Activated T-cell treated with anti-CD3 and anti-CD28 coated beads, Interleukin-2, amount 50 U/mL, for 48 hours (primary cell): ENCODE measurements around the gene CD276.
"Not testable (repeated sequence)": the region's sequence is repeated elsewhere in the genome, so short reads cannot be mapped to it uniquely, and the experiment has no call there.

ENCODE experiments used
- DNase-seq, 2 experiments: peaks; one replicate each; pipeline ENCODE4 v3.0.0-alpha.2; 2020

The CD276 gene

DNA sequence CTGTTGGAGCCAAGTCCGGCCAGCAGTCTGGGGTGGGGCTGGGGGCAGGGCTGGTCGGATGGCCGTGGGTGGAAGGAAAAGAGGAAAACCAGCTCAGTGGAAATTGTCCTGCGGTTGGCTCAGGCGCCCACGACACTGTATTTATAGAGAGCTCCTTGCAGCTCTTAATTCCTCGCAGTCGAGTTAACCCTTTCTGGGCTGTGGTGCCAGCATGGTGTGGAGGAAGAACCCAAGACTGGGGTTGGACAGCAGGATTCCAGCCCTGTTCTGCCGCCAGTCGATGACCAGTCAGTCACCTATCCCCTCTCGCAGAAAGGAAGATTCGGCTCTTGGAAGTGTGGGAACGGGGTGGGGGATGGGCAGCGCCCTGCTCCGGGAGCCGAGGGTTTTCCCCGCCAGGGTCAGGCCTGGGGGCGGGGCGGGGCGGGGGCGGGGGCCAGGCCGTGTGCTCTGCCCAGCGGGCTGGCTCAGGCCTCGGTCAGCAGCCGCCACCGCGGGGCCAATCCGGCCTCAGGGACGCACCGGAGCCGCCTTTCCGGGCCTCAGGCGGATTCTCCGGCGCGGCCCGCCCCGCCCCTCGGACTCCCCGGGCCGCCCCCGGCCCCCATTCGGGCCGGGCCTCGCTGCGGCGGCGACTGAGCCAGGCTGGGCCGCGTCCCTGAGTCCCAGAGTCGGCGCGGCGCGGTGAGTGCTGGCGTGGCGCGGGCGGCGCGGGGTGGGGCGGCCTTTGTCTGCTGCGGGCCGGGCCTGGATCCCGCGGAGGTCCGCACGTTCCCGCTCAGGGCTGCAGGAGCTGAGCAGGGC, at the start of gene CD276:
TSS of gene CD276 (plus strand) at position 607 of the 804 bp plus-strand sequence. CDS start 15,257 bp downstream, outside the sequence.
- peak; percentile 34 to 43 for DNase-seq

DNA sequence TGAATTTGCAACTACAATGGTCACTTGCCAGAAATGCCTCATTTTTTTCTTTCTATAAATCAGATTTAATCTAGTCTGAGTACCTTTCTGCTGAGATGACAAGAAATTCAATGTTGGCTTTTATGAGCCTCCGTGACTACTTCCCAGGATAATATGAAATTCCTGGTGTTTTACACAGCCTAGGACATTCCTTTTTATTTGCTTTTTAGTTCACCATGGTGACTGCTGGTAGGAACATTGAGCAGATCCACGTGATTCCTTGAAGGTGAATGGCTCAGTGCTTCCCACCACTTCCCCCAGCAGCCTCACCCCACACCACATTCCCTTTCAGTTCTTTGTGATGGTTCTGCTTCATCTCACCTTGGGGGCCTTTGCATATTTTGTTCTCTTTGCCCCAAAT, 46.7 kb upstream of the CD276 start:
- DNase-seq, result no peak

DNA sequence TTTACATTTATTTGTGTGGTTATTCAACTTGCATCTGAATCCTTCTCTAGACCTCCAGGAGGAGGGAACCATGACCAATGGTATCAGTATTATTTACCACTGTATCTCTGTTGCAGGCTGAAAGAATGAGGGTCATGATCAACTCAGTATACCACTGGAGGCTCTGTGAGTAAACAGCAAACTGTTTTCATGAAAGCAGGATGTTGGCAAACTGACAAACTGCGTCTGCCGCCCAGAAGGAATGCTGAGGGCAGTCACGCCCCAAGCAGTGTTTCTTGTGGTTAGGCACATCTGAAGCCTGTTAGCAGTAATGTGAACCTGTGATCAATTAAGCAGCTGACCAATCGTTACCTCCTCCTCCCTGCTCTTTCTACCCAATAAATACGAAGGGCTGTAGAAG, 44.7 kb upstream of the CD276 start:
- not testable (repeated sequence) for DNase-seq

DNA sequence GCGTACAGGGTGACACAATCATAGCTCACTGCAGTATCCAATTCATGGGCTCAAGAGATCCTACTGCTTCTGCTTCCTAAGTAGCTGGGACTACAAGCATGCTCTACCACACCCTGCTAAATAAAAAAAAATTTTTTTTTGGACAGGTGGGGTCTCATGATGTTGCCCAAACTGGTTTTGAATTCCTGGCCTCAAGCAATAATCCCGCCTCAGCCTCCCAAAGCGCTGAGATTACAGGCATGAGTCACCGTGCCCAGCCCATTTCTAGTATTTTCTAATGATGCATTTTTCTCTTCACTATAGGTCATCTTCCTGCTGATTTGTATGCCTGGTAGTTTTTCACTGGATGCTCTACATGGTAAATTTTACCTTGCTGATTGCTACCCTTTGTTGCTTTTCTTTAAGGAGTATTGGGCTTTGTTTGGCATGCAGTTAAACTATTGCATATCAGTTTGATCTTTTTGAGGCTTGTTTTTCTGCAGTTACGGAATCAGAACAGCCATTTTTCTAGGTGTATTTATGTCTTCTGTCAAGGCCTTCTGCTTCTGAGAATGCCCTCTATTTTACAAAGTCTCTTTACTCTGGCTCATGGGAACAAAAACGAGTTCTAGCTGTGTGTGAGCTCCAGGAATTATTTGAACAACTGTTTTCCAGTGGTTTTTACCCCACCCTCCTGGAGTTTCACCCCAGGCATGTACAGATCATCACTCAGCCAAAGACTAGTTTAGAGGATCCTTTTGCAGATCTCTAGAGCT, 36.7 kb upstream of the CD276 start:
- DNase-seq, result no peak

DNA sequence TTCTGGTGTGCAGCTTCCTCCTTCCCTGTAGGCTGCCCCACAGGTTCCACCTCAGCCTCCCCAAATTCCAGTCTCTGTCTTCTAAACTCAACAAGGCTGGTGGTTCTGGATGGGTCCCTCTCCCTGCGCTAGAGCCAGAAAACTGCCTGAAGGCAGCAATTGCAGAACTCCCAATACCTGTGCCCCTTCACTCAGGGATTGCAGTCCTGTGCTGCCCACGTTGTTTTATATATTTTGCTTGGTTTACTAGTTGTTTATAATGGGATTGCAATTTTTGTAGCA, 36.2 kb upstream of the CD276 start:
- DNase-seq, result no peak

DNA sequence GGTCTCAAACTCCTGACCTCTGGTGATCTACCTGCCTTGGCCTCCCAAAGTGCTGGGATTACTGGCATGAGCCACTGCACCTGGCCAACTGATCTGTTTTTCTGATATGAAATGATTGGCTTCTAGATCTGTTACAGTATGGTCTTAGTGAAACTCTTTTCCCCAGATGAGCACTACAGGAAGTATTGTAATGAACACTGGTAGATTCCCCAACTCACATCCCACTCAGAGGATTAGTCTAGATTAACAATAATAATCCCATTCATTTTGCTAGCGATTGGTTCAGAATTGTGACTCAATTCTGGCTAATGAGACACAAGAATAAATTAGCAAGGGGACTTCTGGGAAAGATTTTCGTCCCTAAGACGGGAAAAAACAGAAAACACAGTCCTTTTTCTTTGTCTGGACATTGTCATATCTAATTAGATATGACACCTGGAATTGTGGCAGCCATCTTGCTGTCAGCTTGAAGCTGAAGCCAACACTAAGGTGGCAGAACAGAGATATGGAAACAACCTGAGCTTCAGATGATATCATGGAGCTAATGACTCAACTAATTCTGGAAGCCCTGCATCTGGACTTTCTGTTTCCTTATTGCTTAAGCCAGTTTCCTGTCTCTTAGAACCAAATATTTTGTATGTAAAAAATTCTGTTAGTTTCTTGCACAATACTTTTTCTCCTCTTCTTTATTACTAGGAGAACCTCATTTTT, 33.6 kb upstream of the CD276 start:
- peak in 1 of 2 experiments; percentile 21 for DNase-seq

DNA sequence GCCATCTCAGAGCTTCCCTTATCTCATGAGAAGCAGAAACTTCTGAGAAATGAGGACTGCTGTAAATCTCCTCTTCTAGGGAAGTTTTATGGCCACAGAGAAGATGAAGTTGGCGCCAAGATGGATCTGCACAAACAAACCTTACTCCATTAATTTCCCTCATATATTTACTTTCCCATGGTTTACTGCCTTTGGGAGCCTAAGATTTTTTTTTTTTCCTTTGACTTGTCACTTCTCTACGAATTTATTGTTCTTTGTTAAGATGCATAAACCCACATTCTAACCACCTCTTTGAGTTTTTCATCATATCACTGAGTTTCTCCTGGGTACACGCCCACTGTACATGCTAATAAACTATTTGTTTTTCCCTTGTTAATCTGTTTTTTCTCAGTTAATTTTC, 29.5 kb upstream of the CD276 start:
- no peak for DNase-seq

DNA sequence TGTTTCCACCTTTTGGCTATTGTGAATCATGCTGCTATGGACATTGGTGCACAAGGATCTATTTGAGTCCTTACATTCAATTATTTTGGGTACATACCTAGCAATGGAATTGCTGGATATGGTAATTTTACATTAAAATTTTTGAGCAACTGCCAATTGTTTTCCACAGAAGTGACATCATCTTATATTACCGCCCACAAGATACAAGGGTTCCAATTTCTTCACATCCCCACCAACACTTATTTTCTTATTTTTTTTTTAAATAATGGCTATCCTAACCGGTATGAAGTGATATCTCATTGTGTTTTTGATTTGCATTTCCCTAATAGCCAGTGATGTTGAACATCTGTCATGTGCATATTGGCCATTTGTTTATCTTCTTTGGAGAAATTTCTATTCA, 28.5 kb upstream of the CD276 start:
- no peak for DNase-seq

DNA sequence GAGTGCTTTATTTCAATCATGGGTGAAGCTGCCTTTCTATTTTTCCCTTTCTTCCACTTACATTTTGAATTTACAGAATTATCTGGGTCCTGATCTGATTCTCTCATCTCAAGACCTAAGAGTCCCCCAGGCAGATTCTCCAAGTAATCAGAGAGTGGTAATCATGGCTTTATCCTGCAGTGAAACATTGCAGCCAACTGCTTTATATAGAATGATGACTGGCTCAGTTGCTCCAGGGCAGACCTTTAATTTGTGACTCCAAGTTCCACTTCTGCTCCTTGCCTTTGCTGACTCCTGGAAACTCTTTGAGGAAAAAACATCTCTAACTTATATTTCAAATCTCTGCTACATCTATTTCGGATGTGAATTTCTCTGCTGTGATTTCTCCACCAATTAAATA, 25.5 kb upstream of the CD276 start:
- DNase-seq, result no peak

DNA sequence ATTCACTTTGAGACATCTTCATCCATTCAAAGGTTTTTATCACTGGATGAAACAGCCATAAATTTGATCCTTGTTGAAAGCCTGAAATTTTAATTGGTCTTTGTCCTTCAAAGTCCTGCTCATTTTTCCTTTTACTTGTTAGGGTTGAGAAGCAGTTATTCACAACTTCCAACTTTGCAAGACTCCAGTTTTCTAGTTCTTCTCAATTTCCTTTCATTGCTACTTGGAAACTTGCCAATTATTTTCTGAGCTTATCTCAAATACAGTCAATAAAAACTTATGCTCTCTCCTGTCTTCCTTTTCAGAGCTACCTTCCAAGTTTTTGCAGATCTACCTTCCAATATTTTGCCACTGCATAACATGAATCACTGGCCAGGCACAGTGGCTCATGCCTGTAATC, 23.7 kb upstream of the CD276 start:
- DNase-seq, result no peak

DNA sequence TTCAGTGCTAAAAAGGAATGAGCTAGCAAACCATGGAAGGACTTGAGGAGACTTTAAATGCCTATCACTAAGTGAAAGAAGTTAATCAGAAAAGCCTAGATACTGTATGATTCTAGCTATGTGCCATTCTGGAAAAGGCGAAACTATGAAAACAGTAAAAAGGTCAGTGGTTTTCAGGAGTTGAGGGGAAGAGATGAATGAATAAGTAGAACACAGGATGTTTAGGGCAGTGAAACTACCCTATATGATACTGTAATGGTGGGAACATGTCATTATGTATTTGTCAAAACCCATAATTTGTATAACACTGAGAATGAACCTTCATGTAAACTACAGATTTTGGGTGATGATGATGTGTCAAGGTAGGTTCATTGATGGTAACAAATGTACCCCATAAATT, 9.6 kb upstream of the CD276 start:
- no peak for DNase-seq

DNA sequence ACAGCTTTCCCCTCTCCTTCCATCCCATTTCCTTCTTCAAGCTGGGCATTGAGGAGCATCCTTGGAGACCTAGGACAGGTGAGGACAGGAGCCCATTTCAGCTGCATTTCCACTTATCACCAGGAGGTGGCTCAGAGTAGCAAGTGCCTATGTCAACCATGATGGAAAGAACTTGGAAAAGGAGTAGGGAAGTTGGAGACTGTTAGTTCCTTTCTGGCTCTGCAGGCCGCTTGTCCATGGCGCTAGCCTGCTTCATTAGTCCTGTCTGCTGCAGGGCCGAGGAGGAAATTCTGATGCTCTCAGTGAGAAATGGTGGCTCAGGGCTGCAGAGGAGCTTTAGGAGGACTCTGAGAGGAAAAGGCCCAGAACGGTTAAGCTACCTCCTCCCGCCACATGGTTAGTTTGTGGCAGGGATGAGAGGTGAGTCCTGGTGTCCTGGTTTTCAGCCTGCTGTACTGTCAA, 7.0 kb upstream of the CD276 start:
- DNase-seq, result peak; percentile 56 to 61

DNA sequence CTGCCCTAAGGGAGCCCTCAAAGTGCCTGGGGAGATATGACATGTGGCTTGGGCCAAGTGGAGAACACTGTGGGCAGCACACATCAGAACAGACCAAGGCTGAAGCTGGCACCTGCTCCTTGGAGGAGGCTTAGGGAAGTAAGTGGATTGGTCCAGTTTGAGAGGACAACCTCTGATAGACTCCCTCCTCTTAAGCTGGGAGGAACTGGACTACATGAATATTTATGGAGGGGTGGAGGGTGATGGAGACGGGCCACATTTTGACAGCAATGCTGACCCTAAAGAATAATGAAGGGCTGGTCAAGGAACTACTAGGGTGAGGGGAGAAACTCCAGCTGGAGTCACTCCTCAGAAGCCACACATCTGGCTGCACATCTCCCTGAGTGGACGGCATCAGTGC, 6.5 kb upstream of the CD276 start:
- DNase-seq, result no peak

DNA sequence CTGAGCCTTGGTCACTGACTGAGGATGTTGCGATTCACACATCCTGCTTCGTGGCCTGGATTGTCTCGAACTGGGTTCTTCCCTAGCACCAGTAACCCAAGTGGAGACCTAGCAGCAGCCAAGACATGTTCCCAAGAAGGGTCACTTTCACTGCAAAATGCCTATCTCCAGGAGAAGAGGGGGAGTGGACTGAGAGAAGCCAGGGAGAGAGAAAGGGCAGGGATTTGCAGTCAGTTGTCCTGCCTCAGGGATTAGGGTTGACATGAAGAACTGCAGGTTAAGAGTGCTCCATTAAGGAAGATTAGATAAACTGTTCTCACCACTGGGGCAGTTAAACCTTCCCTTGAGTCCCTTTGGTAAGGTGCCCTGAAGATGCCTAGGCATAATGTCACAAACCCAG, 5.7 kb upstream of the CD276 start:
- DNase-seq, result no peak

DNA sequence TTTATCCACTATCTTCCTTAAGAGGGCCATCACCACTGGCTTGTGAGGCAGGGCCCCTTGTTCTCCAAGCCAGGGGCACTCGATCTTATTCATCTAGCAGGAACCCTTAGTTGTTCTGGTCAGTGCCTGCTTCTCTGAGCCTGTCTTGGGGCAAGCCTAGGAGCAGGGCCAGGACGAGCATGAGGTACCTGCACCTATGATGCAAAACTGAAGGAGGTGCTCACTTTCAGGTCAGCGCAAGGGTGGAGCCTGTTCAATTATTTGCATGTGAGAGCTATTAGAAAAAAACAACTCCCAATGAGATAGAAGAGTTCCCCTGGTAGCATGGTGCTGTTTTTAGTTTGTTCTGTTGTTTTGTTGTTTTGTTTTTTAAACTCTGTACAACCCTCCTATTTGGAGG, 5.0 kb upstream of the CD276 start:
- no peak for DNase-seq

DNA sequence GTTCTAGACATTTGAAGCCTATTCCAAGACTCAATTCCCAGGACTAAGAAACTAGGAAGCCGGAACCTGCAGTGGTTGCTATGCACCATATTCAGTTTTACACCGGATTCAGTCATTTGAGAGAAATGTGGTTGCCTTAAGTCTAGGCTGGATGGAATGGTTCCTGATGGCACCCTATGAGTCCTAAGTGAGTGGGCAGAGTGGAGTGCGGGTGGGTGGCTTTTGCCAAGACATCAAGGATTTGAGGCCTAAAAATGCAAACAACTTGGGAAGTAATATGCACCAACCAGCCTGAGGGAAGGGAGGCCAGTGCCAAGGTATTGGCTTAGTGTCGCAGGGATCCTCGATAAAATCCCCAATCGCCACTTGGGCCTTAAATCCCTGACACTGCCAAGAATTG, 4.2 kb upstream of the CD276 start:
- no peak for DNase-seq

DNA sequence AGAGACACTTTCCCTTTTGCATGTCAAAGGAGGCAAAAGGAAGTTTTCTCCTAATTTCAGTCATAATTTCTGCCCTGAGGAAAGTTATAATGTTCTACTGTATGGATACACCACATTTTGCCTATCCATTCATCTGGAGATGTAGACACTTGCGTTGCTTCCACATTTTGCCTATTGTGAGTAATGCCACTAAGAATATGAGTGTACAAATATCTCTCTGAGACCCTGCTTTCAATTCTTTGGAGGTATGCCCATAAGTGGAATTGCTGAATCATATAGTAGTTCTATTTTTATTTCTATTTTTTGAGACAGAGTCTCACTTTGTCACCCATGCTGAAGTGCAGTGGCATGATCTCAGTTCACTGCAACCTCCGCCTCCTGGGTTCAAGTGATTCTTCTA, 3.6 kb upstream of the CD276 start:
- DNase-seq, result no peak

DNA sequence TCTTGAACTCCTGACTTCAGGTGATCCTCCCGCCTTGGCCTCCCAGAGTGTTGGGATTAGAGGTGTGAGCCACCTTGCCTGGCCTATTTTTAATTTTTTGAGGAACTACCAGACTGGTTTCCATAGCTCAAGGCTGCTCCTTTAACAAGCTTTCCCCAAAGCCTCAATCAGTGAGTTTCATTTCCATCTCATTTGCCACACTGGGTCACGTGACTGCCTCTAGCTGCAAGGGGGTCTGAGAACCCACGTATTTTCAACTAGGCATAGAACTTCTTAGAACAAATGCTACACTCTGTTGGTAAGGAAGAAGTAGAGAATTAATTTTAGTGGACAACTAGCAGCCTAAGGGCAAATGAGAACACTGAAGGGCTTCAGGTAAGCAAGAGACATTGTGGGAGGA, 3.1 kb upstream of the CD276 start:
- no peak for DNase-seq

DNA sequence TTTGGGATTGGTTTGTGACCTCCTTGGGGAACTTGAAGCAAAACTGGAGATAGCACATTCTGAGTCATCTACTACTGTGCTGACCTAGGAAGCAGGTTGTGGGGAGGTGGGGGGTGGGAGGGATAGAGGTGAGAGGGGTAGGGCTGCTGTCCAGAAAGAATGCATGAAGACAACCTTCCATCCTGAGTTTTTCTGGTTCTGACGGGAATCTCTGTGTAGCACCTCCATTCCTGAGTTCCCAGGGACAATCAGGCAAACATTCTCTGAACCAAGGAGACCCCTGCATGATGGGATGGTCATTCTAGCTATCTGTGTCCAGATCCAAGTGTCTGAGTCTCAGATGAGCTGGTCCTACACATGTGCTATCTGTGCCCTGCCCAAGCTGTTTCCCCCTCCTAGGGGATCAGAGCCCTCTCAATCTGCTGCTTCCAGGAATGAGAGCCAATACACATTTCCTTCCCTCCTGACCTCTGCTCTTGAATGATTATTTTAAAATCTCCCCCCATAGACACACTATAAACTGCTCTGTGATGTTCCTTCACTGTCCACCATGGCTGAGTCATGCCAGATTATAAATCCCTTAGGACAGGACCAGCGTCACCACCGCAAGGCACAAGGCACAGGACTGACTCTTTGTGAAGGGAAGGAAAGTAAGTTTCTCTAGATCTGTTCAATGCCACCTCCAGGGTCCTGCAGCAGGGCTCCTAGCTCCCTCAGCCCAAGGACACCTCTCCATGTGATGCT, 2.2 kb upstream of the CD276 start:
- DNase-seq, result no peak

DNA sequence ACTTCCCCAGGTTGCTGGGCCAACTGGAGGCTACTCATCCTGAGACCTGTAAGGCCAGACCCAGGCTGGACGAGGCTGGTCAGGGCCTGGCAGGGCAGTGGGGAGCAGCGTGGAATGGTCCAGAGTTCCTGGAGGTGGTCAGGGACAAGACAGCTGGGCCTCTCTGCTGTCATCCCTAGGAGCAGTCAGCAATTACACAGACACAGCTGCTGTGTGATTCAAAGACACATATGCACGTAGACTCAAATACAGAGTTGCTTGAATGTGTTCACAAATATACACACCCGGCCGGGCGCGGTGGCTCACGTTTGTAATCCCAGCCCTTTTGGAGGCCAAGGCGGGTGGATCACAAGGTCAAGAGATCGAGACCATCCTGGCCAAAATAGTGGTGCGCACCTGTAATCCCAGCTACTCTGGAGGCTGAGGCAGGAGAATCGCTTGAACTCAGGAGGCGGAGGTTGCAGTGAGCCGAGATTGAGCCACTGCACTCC, 1.5 kb upstream of the CD276 start:
- DNase-seq, result no peak

DNA sequence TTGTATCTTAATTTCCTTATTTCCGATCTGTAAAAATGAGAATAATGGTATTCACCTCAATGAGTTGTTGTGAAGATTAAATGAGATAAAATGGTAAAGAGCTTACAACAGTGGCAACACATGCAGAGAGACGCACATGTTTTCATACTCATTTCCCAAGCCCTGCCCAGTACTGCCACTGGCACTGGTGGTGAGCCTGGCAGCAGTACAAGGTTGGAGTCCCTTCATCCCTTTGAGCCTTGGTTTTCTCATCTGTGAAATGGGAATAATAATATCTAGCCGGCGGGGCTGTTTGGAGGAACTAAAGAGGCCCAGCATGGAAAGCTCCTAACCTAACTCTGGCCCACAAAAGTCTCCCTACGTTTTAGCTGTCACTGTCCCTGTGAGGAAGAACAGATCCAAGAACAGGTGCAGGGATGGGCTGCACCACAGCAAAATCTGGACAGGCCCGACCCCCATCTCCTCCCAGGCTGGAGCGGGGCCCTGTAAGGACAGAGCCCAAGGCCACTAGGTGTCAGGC, 866 bp upstream of the CD276 start:
- no peak for DNase-seq

DNA sequence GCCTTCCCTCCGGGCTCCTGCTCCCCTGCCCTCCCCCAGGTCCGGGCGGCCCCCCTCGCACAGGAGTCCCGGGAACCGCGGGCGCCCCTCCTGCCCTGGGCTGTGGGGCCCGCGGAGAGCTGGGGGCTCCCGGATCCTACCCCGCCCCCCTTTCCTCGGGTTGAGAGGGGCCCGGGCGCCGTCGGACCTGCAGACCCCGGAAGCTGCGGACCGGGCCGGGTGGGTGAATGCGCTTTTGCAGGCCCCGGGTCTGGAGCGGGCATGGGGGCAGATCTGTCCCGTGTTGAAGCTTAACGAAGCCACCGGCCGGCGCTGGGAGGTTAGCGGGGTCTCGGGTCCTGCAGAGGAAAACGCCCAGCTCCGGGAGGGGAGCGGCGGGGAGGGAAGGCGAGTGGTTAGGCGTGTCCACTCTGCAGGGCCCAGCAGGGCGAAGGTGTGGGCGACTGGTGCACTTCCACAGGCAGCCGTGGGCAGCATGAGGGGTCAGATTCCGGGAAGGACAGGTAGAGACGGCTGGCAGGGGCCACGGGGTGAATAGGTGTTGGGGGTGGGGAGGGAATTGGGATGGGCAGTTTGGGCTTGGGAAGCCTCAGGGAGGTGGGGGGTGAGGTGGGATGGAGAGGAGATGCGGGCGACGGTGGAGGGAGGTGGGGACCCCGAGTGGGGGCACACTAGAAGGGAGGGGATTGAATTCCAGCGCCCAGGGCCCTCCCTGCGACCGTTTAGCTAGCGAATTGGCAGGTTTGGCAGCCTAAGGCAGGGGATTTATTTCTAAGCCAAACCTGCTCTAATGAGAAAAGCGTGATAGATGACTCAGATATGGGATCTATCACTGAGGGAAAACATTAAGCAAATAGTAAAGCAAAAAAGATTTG, 635 bp downstream of the CD276 start:
- no peak for DNase-seq
